Smooth muscle cell (in vitro differentiated cells): ENCODE data around the gene GAPDHS. TPM values are rescaled to one million over a fixed set of nuclear protein-coding genes. Genes with fewer than 3 reads are reported as not detected.

Experiments used
- DNase-seq: peaks from one replicate; lab custom pipeline; 2025; ENCODE audit not compliant: unreplicated experiment; lab: John Stamatoyannopoulos, UW
- H2AFZ ChIP-seq: fragments of 200-600 bp; sonication (generic); 2 replicates; pipeline ENCODE4 v1.6.0; 2016; ENCODE audit warnings: antibody characterized with exemption, low read depth, mild to moderate bottlenecking
- H3F3A ChIP-seq: fragments of 200-600 bp; sonication (generic); 2 replicates; pipeline ENCODE4 v1.6.0; 2017; ENCODE audit warnings: antibody characterized with exemption, low read depth
- H3K27ac ChIP-seq: fragments of 200-600 bp; sonication (generic); 2 replicates; pipeline ENCODE4 v1.5.1; 2016; ENCODE audit warnings: low read depth, mild to moderate bottlenecking
- H3K27me3 ChIP-seq: fragments of 200-600 bp; sonication (generic); 2 replicates; pipeline ENCODE4 v1.6.1; 2016; ENCODE audit warnings: low read depth, mild to moderate bottlenecking
- H3K36me3 ChIP-seq: fragments of 200-600 bp; sonication (generic); 2 replicates; pipeline ENCODE4 v1.5.1; 2016; ENCODE audit warnings: low read depth
- H3K4me1 ChIP-seq: fragments of 200-600 bp; sonication (generic); 2 replicates; pipeline ENCODE4 v1.5.1; 2016; ENCODE audit warnings: low read depth
- H3K4me2 ChIP-seq: fragments of 200-600 bp; sonication (generic); 2 replicates; pipeline ENCODE4 v1.6.0; 2016; ENCODE audit warnings: mild to moderate bottlenecking
- H3K4me3 ChIP-seq: fragments of 200-600 bp; sonication (generic); 2 replicates; pipeline ENCODE4 v1.5.1; 2016; ENCODE audit warnings: mild to moderate bottlenecking
- H3K79me2 ChIP-seq: fragments of 200-600 bp; sonication (generic); 2 replicates; pipeline ENCODE4 v1.6.0; 2016; ENCODE audit warnings: low read depth, mild to moderate bottlenecking
- H3K9ac ChIP-seq: fragments of 200-600 bp; sonication (generic); 2 replicates; pipeline ENCODE4 v1.6.0; 2016; ENCODE audit warnings: low read depth
- H3K9me3 ChIP-seq: fragments of 200-600 bp; sonication (generic); replicated peaks from 2 replicates; pipeline ENCODE4 v1.5.1; 2016; ENCODE audit warnings: low read depth
- H4K20me1 ChIP-seq: fragments of 200-600 bp; sonication (generic); 2 replicates; pipeline ENCODE4 v1.6.0; 2016; ENCODE audit warnings: low read depth
- CTCF ChIP-seq: fragments of 200-600 bp; sonication (generic); IDR thresholded peaks from 2 replicates; pipeline ENCODE4 v1.5.1; 2017; ENCODE audit warnings: borderline replicate concordance, mild to moderate bottlenecking, antibody characterized with exemption; ENCODE audit not compliant: insufficient read depth, poor library complexity, severe bottlenecking
- WGBS: methylation state at CpG from one replicate; pipeline ENCODE4 v1.1.7; 2016; ENCODE audit warnings: low lambda C conversion rate; 5-methylcytosine and 5-hydroxymethylcytosine counted together
- polyA plus RNA-seq: library from polyadenylated mRNA; unstranded; fragments of >200 nt; fragmentation: Nextera tagmentation; extraction: Ambion mirVana; gene quantifications from 2 replicates; pipeline ENCODE4 v1.2.1, GENCODE V29; 2016
- total RNA-seq: library from RNA; depleted of rRNA; stranded (reverse); fragments of >200 nt; gene quantifications from 2 replicates; pipeline ENCODE4 v1.2.3, GENCODE V29; 2014

The GAPDHS gene
- total and polyA plus RNA-seq, 2 experiments from 2014 or later = 0.16 TPM; not detected in 1

- TF ChIP-seq CTCF = no peak
These were observed 11.0 kb downstream of the GAPDHS start for GRCh38 chr19:35544110-35544802.

GRCh38 chr19:35545001-35545854 lies 12.0 kb downstream of the GAPDHS start, which contains the start of gene TMEM147:
Gene TMEM147, plus strand, starts transcription at chr19:35545626. Its CDS starts 114 bp downstream, at chr19:35545740.
- H3K27ac ChIP-seq = peak within 1 kb of the TSS; percentile 55
- TF ChIP-seq CTCF = no peak
- peak; percentile 66 for DNase-seq

More at GRCh38 chr19:35544110-35544802, 11.0 kb downstream of the GAPDHS start:
- Histone ChIP-seq H3K4me2 (peak overlapping the region; percentile 98), H3K4me1 (peaks cover 15% of the 10 kb centered on the region), H3K79me2 (peaks cover 11% of the 10 kb centered on the region), H3K27me3 (no peaks in the 10 kb centered on the region), H3K4me3 (peak overlapping the region; percentile 88), H3K9me3 (no peaks in the 10 kb centered on the region), H3K36me3 (no peaks in the 10 kb centered on the region), H4K20me1 (no peaks in the 10 kb centered on the region), H3F3A (no peaks in the 10 kb centered on the region), H3K9ac (peak overlapping the region; percentile 88), H2AFZ (peak overlapping the region; percentile 92), H3K27ac (no peak overlapping the region)
- 75% methylated on average over 3 of the region's 3 CpGs for WGBS
- no peak for DNase-seq

GRCh38 chr19:35545855-35546381 lies 12.7 kb downstream of the GAPDHS start:
- no peaks in the 10 kb centered on the region for H4K20me1 ChIP-seq
- H3K79me2 ChIP-seq = peaks cover 11% of the 10 kb centered on the region
- H3K4me1 ChIP-seq = peaks cover 15% of the 10 kb centered on the region
- H3K4me3 ChIP-seq = peak overlapping the region; percentile 88
- 6% methylated on average over 27 of the region's 27 CpGs for WGBS
- H3K9me3 ChIP-seq = no peaks in the 10 kb centered on the region
- H3K4me2 ChIP-seq = peak overlapping the region; percentile 98
- H3K27ac ChIP-seq = peak overlapping the region; percentile 55
- no peaks in the 10 kb centered on the region for H3K36me3 ChIP-seq
- TF ChIP-seq CTCF = no peak
- no peaks in the 10 kb centered on the region for H3F3A ChIP-seq
- no peaks in the 10 kb centered on the region for H3K27me3 ChIP-seq
- H3K9ac ChIP-seq = peak overlapping the region; percentile 88
- H2AFZ ChIP-seq = peak overlapping the region; percentile 92
- no peak for DNase-seq

More at GRCh38 chr19:35545001-35545854, 12.0 kb downstream of the GAPDHS start, which contains the start of gene TMEM147:
- Histone ChIP-seq H3K27me3 (no peaks in the 10 kb centered on the region), H3K4me3 (peak within 1 kb of the TSS; percentile 88), H4K20me1 (no peaks in the 10 kb centered on the region), H3K36me3 (no peaks in the 10 kb centered on the region), H3K9me3 (no peaks in the 10 kb centered on the region), H3F3A (no peaks in the 10 kb centered on the region), H3K4me2 (peak within 1 kb of the TSS; percentile 98), H3K4me1 (peaks cover 15% of the 10 kb centered on the region), H2AFZ (peak within 1 kb of the TSS; percentile 92), H3K9ac (peak within 1 kb of the TSS; percentile 88), H3K79me2 (peaks cover 11% of the 10 kb centered on the region)
- under 1% methylated on average over 66 of the region's 85 CpGs for WGBS
